Measurements from ENCODE around the gene SNRNP70. TPM values are rescaled to one million over a fixed set of nuclear protein-coding genes. Genes with fewer than 3 reads are reported as not detected.
"Not testable (repeated sequence)": the region's sequence is repeated elsewhere in the genome, so short reads cannot be mapped to it uniquely, and the experiment has no call there.

Gene SNRNP70, protein sequence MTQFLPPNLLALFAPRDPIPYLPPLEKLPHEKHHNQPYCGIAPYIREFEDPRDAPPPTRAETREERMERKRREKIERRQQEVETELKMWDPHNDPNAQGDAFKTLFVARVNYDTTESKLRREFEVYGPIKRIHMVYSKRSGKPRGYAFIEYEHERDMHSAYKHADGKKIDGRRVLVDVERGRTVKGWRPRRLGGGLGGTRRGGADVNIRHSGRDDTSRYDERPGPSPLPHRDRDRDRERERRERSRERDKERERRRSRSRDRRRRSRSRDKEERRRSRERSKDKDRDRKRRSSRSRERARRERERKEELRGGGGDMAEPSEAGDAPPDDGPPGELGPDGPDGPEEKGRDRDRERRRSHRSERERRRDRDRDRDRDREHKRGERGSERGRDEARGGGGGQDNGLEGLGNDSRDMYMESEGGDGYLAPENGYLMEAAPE
- 241 and 253 TPM in 2 replicates for total RNA-seq (2014; rRNA removed; shearing (Covaris generic))

- Histone ChIP-seq H3K9me3 (replicated peaks) (no peaks in the 10 kb centered on the region), H3K4me3 (peak within 1 kb of the TSS; percentile 94), H3K36me3 (peaks cover 27% of the 10 kb centered on the region), H3K4me1 (peaks cover 5% of the 10 kb centered on the region; the same call in 1 of the 2 replicates), H3K27me3 (no peaks in the 10 kb centered on the region), H3K27ac (peak within 1 kb of the TSS; percentile 92)
- peak; percentile 99 for DNase-seq
Observed at GRCh38 chr19:49085020-49085867, at the start of gene SNRNP70. Gene SNRNP70, plus strand, starts transcription at chr19:49085451. Its CDS starts 964 bp downstream, at chr19:49086415.

DNA sequence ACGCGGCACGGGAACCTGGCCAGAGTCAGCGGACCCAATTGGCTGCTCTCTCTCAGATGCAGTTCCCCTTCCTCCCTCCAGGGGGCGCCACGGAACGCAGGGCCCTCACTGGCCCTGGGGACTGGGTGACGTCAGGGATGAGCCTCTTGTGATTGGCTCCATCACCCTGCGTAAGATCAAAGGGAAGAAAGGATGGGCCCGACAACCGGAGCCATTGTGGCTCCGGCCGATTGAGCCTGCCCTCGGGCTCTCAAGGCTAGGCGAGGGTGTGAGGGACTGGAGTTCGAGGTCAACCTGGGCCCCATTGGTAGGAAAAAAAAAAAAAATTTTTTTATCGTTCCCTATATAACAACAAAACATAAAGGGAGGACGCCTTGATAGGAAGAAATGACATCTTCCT, 48.4 kb upstream of the SNRNP70 start, which contains the start of gene CGB1:
Gene CGB1, minus strand, starts transcription at position 81 of the 400 bp plus-strand sequence. CDS start 184 bp downstream, outside the sequence.
- H3K36me3 ChIP-seq; H3K4me1 ChIP-seq; H3K9me3 ChIP-seq (replicated peaks); H3K4me3 ChIP-seq; H3K27ac ChIP-seq; H3K27me3 ChIP-seq: not testable (repeated sequence)
- peak; percentile 40 to 43 for DNase-seq

DNA sequence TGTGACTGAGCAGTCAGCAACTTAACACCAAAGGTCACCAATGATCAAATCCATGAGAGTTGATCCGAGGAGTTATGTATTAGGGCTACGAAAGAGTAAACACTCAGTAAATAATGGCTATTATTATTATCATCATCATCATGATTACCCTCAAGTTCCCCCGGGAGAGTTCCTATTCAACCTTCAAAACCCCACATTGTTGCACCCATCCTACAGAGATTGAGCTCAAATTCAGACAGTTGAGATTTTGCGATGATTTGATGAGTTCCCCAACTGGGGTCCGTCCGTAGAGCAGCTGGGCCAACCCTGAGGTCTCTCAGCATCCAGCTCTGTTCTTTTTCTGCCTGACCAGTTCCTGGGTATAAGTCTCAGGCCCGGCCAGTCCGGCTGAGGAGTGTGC, 47.1 kb upstream of the SNRNP70 start:
- H3K36me3 ChIP-seq; DNase-seq; H3K9me3 ChIP-seq (replicated peaks); H3K4me1 ChIP-seq; H3K4me3 ChIP-seq; H3K27ac ChIP-seq; H3K27me3 ChIP-seq: not testable (repeated sequence)

GRCh38 chr19:49038557-49039276, 46.5 kb upstream of the SNRNP70 start:
- H3K4me3 ChIP-seq; H3K27me3 ChIP-seq; H3K9me3 ChIP-seq (replicated peaks); H3K4me1 ChIP-seq; H3K36me3 ChIP-seq; H3K27ac ChIP-seq: not testable (repeated sequence)
- DNase-seq = peak; percentile 51 to 61

- DNase-seq; H3K36me3 ChIP-seq; H3K27me3 ChIP-seq; H3K9me3 ChIP-seq (replicated peaks); H3K4me3 ChIP-seq; H3K4me1 ChIP-seq; H3K27ac ChIP-seq: not testable (repeated sequence)
Observed at GRCh38 chr19:49039736-49040135, 45.5 kb upstream of the SNRNP70 start.

- Histone ChIP-seq H3K27ac (no peak overlapping the region), H3K9me3 (replicated peaks) (no peaks in the 10 kb centered on the region), H3K36me3 (no peaks in the 10 kb centered on the region), H3K27me3 (no peaks in the 10 kb centered on the region), H3K4me3 (no peak overlapping the region), H3K4me1 (0 out of 2 replicates have a peak, but pooled peaks cover 5% of the 10 kb centered on the region)
- DNase-seq = no peak
Observed at GRCh38 chr19:49042177-49042576, 43.1 kb upstream of the SNRNP70 start.

- H3K9me3 ChIP-seq (replicated peaks); DNase-seq; H3K36me3 ChIP-seq; H3K4me3 ChIP-seq; H3K27me3 ChIP-seq; H3K27ac ChIP-seq; H3K4me1 ChIP-seq: not testable (repeated sequence)
Observed at GRCh38 chr19:49042666-49043065, 42.6 kb upstream of the SNRNP70 start.

DNA sequence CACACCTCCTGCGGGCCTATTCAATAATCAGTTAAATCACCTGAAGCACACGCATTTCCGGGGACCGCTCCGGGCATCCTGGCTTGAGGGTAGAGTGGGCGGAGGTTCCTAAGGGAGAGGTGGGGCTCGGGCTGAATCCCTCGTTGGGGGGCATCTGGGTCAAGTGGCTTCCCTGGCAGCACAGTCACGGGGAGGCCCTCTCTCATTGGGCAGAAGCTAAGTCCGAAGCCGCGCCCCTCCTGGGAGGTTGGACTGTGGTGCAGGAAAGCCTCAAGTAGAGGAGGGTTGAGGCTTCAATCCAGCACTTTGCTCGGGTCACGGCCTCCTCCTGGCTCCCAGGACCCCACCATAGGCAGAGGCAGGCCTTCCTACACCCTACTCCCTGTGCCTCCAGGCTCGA, 41.7 kb upstream of the SNRNP70 start, which contains the start of gene CGB5:
Gene CGB5, plus strand, starts transcription at position 301 of the 400 bp plus-strand sequence. CDS start 362 bp downstream, outside the sequence.
- not testable (repeated sequence) for H3K4me1 ChIP-seq; H3K27me3 ChIP-seq; H3K9me3 ChIP-seq (replicated peaks); DNase-seq; H3K36me3 ChIP-seq; H3K27ac ChIP-seq; H3K4me3 ChIP-seq

GRCh38 chr19:49049011-49049410, 36.2 kb upstream of the SNRNP70 start, which contains the start of gene CGB8:
Gene CGB8, minus strand, starts transcription at chr19:49049111. Its CDS starts 372 bp downstream, at chr19:49048739.
- not testable (repeated sequence) for H3K4me3 ChIP-seq; H3K9me3 ChIP-seq (replicated peaks); H3K27ac ChIP-seq; H3K36me3 ChIP-seq; H3K4me1 ChIP-seq; H3K27me3 ChIP-seq; DNase-seq

DNA sequence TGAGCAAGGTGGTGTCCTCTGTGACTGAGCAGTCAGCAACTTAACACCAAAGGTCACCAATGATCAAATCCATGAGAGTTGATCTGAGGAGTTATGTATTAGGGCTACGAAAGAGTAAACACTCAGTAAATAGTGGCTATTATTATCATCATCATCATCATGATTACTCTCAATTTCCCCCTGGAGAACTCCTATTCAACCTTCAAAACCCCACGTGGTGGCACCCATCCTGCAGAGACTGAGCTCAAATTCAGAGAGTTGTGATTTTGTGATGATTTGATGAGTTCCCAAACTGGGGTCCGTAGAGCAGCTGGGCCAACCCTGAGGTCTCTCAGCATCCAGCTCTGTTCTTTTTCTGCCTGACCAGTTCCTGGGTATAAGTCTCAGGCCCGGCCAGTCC, 35.4 kb upstream of the SNRNP70 start:
- not testable (repeated sequence) for H3K27me3 ChIP-seq; H3K4me1 ChIP-seq; H3K9me3 ChIP-seq (replicated peaks); DNase-seq; H3K4me3 ChIP-seq; H3K27ac ChIP-seq; H3K36me3 ChIP-seq

- not testable (repeated sequence) for DNase-seq; H3K27ac ChIP-seq; H3K4me1 ChIP-seq; H3K4me3 ChIP-seq; H3K27me3 ChIP-seq; H3K36me3 ChIP-seq; H3K9me3 ChIP-seq (replicated peaks)
Observed at GRCh38 chr19:49050376-49051033, 34.7 kb upstream of the SNRNP70 start.

DNA sequence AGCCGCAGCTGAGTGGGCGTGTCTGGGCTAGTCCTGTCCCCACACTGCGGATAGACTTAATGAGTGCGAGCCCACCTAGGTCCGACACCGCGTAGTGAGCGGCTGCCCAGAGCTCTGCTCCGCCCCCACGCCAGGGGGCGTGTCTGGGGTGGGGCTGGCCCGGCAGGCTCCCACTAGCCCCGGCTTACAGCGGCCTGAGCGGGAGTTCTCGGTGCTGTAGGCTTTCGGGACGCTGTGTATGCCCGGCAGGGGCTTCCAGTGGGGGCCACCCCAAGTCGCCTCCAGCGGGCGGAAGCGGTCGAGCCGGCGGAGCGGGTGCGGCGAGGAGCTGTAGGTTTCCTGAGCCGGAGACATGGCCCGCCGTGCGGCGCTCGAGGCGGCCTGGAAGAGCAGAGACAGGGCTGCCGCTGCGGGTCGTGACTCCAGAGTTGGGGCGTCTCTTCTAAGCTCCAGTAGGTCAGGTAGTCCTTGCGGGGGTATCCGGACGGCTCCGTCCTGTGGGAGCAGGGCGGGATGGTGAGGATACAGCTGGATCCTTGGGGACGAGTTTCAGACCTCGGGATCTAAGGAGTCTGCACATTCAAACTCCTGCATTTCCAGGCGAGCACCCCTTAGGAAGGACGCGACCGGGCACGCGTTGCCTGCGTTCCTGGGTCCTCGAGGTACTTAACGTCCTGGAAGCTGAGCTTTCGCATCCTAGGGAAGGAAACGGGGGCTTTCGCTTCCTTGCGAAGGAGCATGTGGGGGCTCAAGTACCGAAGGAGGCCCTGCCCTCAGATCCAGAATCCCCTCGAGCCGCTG, 28.9 kb upstream of the SNRNP70 start:
- no peaks in the 10 kb centered on the region for H3K9me3 ChIP-seq (replicated peaks)
- no peaks in the 10 kb centered on the region for H3K4me1 ChIP-seq
- H3K27me3 ChIP-seq = no peaks in the 10 kb centered on the region
- H3K4me3 ChIP-seq = peak overlapping the region; percentile 48
- no peak overlapping the region for H3K27ac ChIP-seq
- H3K36me3 ChIP-seq = no peaks in the 10 kb centered on the region
- DNase-seq = peak; percentile 30 to 45

DNA sequence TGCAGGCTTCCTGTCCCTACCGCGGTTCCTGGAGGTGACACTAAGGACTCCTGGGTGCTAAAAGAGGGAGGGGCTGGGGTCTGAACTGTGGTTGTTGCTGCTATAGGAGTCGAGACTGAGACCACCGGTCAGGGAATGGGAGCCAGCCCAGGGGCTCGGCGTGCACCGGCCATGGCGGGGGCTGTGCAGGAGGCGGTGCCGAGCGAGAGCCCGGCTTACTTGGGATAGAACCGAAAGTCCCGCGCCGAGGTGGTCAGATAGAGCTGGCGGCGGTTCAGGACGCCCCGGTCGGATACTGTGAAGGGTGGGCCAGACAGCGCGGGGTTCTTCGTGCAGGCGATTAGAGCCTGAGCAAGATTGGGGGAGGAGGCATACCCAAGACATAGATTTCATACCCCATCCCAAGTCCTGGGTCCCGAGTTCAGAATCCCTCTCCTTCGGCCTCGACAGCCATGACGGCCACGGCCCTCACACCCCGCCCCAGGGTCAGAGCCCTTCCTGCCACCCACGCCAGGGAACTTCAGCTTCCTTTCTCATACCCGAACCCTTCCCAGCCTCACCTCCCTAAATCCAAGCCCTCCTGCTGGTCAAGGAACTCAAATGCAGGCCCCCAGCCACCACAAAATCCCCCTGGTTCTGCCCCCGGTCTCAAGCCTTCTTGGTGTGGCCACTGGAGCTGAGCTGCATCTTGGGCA, 28.2 kb upstream of the SNRNP70 start:
- not testable (repeated sequence) for H3K4me3 ChIP-seq; H3K4me1 ChIP-seq; DNase-seq; H3K27ac ChIP-seq; H3K27me3 ChIP-seq; H3K9me3 ChIP-seq (replicated peaks); H3K36me3 ChIP-seq

Measured in SJCRH30 (cell line).